Hepatocyte (in vitro differentiated cells): Measurements from ENCODE around the gene EPHB4.

ENCODE experiments used
- CTCF ChIP-seq: fragments of 200-600 bp; sonication (generic); IDR thresholded peaks from 2 replicates; pipeline ENCODE4 v1.5.1; 2016; ENCODE audit warnings: antibody characterized with exemption, mild to moderate bottlenecking; ENCODE audit not compliant: poor library complexity
- EZH2phosphoT487 ChIP-seq: fragments of 200-600 bp; sonication (generic); IDR thresholded peaks from one replicate; pipeline ENCODE4 v1.6.1; 2018; ENCODE audit warnings: antibody characterized with exemption, mild to moderate bottlenecking, low read depth, moderate library complexity; ENCODE audit not compliant: unreplicated experiment, severe bottlenecking

GRCh38 chr7:100823534-100823933 is 3.8 kb downstream of the EPHB4 start:
- TF ChIP-seq CTCF, result no peak
- TF ChIP-seq EZH2phosphoT487, result no peak
